GM18511 (cell line): Measurements from ENCODE around the gene CAVIN2.
A peak's percentile ranks its signal among the peaks of the same experiment; 100 is the strongest.

ENCODE experiments used
- ATAC-seq: cut with Tn5 transposase; IDR thresholded peaks from one replicate; pipeline ENCODE4 v1.9.1; 2021; ENCODE audit warnings: mild to moderate bottlenecking, moderate library complexity; ENCODE audit not compliant: unreplicated experiment

Gene CAVIN2

GRCh38 chr2:191846515-191847476 lies at the start of gene CAVIN2:
CAVIN2 (minus strand) TSS chr2:191847088; CDS start chr2:191846925, 163 bp downstream.
- ATAC-seq = peak; percentile 53

- ATAC-seq = no peak
Observed at GRCh38 chr2:191895743-191896142, 48.9 kb upstream of the CAVIN2 start.

- no peak for ATAC-seq
Observed at GRCh38 chr2:191895195-191895594, 48.3 kb upstream of the CAVIN2 start.

GRCh38 chr2:191894681-191895147 lies 47.8 kb upstream of the CAVIN2 start:
- ATAC-seq = peak; percentile 78

- ATAC-seq = no peak
Observed at GRCh38 chr2:191892391-191892790, 45.5 kb upstream of the CAVIN2 start.

GRCh38 chr2:191891656-191892055 lies 44.8 kb upstream of the CAVIN2 start:
- ATAC-seq = no peak

GRCh38 chr2:191889931-191890330 lies 43.0 kb upstream of the CAVIN2 start:
- ATAC-seq = no peak

- no peak for ATAC-seq
Observed at GRCh38 chr2:191888400-191889166, 41.7 kb upstream of the CAVIN2 start.

GRCh38 chr2:191885650-191886049 lies 38.8 kb upstream of the CAVIN2 start:
- no peak for ATAC-seq

GRCh38 chr2:191885098-191885497 lies 38.2 kb upstream of the CAVIN2 start:
- ATAC-seq = no peak

GRCh38 chr2:191881982-191882816 lies 35.3 kb upstream of the CAVIN2 start:
- no peak for ATAC-seq

- no peak for ATAC-seq
Observed at GRCh38 chr2:191878548-191879279, 31.8 kb upstream of the CAVIN2 start.

- no peak for ATAC-seq
Observed at GRCh38 chr2:191877875-191878274, 31.0 kb upstream of the CAVIN2 start.

- no peak for ATAC-seq
Observed at GRCh38 chr2:191875859-191876258, 29.0 kb upstream of the CAVIN2 start.

GRCh38 chr2:191870744-191871143 lies 23.9 kb upstream of the CAVIN2 start:
- ATAC-seq = no peak

GRCh38 chr2:191869781-191870180 lies 22.9 kb upstream of the CAVIN2 start:
- no peak for ATAC-seq

- peak; percentile 57 for ATAC-seq
Observed at GRCh38 chr2:191869178-191869577, 22.3 kb upstream of the CAVIN2 start.

GRCh38 chr2:191867507-191867847 lies 20.6 kb upstream of the CAVIN2 start:
- no peak for ATAC-seq

- no peak for ATAC-seq
Observed at GRCh38 chr2:191866675-191867506, 20.0 kb upstream of the CAVIN2 start.
